Measurements from ENCODE around the gene VPS11. TPM values are rescaled to one million over a fixed set of nuclear protein-coding genes. Genes with fewer than 3 reads are reported as not detected.
A peak's percentile ranks its signal among the peaks of the same experiment; 100 is the strongest.

Gene VPS11
- total RNA-seq, 1 donor from 2014 or later, result 21.4 TPM

GRCh38 chr11:119062779-119063178 is 4.8 kb upstream of the VPS11 start:
- Histone ChIP-seq H3K36me3 (ENCODE audit: control insufficient read depth in 3 of 3, insufficient read depth in 3 of 3, low read length in 3 of 3) (peaks cover 0 to 4% (median 0%) of the 10 kb centered on the region in 3 donors), H3K27me3 (ENCODE audit: control insufficient read depth in 3 of 3, insufficient read depth in 3 of 3, low read length in 3 of 3) (no peaks in the 10 kb centered on the region), H3K4me1 (ENCODE audit: control insufficient read depth in 3 of 3, insufficient read depth in 3 of 3, low read length in 3 of 3) (peaks cover 8 to 27% (median 15%) of the 10 kb centered on the region in 3 donors), H3K9me3 (ENCODE audit: control insufficient read depth in 3 of 3, low read length in 3 of 3) (no peaks in the 10 kb centered on the region), H3K27ac (ENCODE audit: low read depth, low read length) (no peak overlapping the region), H3K9ac (ENCODE audit: low read depth in 1 of 3, low read length in 3 of 3) (no peak overlapping the region), H3K4me3 (ENCODE audit: low read length in 3 of 3) (no peak overlapping the region)

- no peak overlapping the region for H3K9ac ChIP-seq (ENCODE audit: low read depth in 1 of 3, low read length in 3 of 3)
These were observed 2.2 kb upstream of the VPS11 start for GRCh38 chr11:119065369-119065768.

DNA sequence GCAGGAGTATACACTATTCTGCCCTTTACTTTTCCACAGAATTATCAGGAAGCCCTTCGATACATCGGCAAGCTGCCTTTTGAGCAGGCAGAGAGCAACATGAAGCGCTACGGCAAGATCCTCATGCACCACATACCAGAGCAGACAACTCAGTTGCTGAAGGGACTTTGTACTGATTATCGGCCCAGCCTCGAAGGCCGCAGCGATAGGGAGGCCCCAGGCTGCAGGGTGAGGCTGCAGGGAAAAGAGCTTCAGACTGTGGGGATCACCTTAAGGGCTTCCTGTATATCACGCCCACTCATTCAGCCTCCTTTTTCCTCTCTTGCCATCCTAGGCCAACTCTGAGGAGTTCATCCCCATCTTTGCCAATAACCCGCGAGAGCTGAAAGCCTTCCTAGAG is 10.2 kb downstream of the VPS11 start:
- no peak overlapping the region for H3K9ac ChIP-seq (ENCODE audit: low read depth in 1 of 3, low read length in 3 of 3)
- H3K27ac ChIP-seq (ENCODE audit: low read depth, low read length), result no peak overlapping the region
- H3K36me3 ChIP-seq (ENCODE audit: control insufficient read depth in 3 of 3, insufficient read depth in 3 of 3, low read length in 3 of 3), result peaks cover 68 to 81% (median 77%) of the 10 kb centered on the region in 3 donors
- H3K4me1 ChIP-seq (ENCODE audit: control insufficient read depth in 3 of 3, insufficient read depth in 3 of 3, low read length in 3 of 3), result no peaks in the 10 kb centered on the region
- no peaks in the 10 kb centered on the region for H3K27me3 ChIP-seq (ENCODE audit: control insufficient read depth in 3 of 3, insufficient read depth in 3 of 3, low read length in 3 of 3)
- H3K4me3 ChIP-seq (ENCODE audit: low read length in 3 of 3), result no peak overlapping the region
- H3K9me3 ChIP-seq (ENCODE audit: control insufficient read depth in 3 of 3, low read length in 3 of 3), result no peaks in the 10 kb centered on the region

More at GRCh38 chr11:119065369-119065768, 2.2 kb upstream of the VPS11 start:
- Histone ChIP-seq H3K9me3 (ENCODE audit: control insufficient read depth in 3 of 3, low read length in 3 of 3) (no peaks in the 10 kb centered on the region), H3K27me3 (ENCODE audit: control insufficient read depth in 3 of 3, insufficient read depth in 3 of 3, low read length in 3 of 3) (no peaks in the 10 kb centered on the region), H3K4me1 (ENCODE audit: control insufficient read depth in 3 of 3, insufficient read depth in 3 of 3, low read length in 3 of 3) (peaks cover 12 to 28% (median 18%) of the 10 kb centered on the region in 3 donors), H3K36me3 (ENCODE audit: control insufficient read depth in 3 of 3, insufficient read depth in 3 of 3, low read length in 3 of 3) (peaks cover 6 to 14% (median 6%) of the 10 kb centered on the region in 3 donors), H3K4me3 (ENCODE audit: low read length in 3 of 3) (no peak overlapping the region), H3K27ac (ENCODE audit: low read depth, low read length) (no peak overlapping the region)

- H3K27ac ChIP-seq (ENCODE audit: low read depth, low read length), result no peak overlapping the region
- no peaks in the 10 kb centered on the region for H3K9me3 ChIP-seq (ENCODE audit: control insufficient read depth in 3 of 3, low read length in 3 of 3)
- H3K36me3 ChIP-seq (ENCODE audit: control insufficient read depth in 3 of 3, insufficient read depth in 3 of 3, low read length in 3 of 3), result peaks cover 58 to 71% (median 66%) of the 10 kb centered on the region in 3 donors
- H3K4me1 ChIP-seq (ENCODE audit: control insufficient read depth in 3 of 3, insufficient read depth in 3 of 3, low read length in 3 of 3), result no peaks in the 10 kb centered on the region
- H3K9ac ChIP-seq (ENCODE audit: low read depth in 1 of 3, low read length in 3 of 3), result no peak overlapping the region
- H3K4me3 ChIP-seq (ENCODE audit: low read length in 3 of 3), result no peak overlapping the region
- H3K27me3 ChIP-seq (ENCODE audit: control insufficient read depth in 3 of 3, insufficient read depth in 3 of 3, low read length in 3 of 3), result no peaks in the 10 kb centered on the region
These were observed 11.2 kb downstream of the VPS11 start for GRCh38 chr11:119078675-119079420.

GRCh38 chr11:119081682-119082260 is 14.2 kb downstream of the VPS11 start:
- Histone ChIP-seq H3K36me3 (ENCODE audit: control insufficient read depth in 3 of 3, insufficient read depth in 3 of 3, low read length in 3 of 3) (peaks cover 48 to 59% (median 54%) of the 10 kb centered on the region in 3 donors), H3K9me3 (ENCODE audit: control insufficient read depth in 3 of 3, low read length in 3 of 3) (no peaks in the 10 kb centered on the region), H3K9ac (ENCODE audit: low read depth in 1 of 3, low read length in 3 of 3) (no peak overlapping the region), H3K4me1 (ENCODE audit: control insufficient read depth in 3 of 3, insufficient read depth in 3 of 3, low read length in 3 of 3) (peaks cover 13 to 19% (median 16%) of the 10 kb centered on the region in 3 donors), H3K4me3 (ENCODE audit: low read length in 3 of 3) (no peak overlapping the region), H3K27me3 (ENCODE audit: control insufficient read depth in 3 of 3, insufficient read depth in 3 of 3, low read length in 3 of 3) (no peaks in the 10 kb centered on the region), H3K27ac (ENCODE audit: low read depth, low read length) (no peak overlapping the region)

DNA sequence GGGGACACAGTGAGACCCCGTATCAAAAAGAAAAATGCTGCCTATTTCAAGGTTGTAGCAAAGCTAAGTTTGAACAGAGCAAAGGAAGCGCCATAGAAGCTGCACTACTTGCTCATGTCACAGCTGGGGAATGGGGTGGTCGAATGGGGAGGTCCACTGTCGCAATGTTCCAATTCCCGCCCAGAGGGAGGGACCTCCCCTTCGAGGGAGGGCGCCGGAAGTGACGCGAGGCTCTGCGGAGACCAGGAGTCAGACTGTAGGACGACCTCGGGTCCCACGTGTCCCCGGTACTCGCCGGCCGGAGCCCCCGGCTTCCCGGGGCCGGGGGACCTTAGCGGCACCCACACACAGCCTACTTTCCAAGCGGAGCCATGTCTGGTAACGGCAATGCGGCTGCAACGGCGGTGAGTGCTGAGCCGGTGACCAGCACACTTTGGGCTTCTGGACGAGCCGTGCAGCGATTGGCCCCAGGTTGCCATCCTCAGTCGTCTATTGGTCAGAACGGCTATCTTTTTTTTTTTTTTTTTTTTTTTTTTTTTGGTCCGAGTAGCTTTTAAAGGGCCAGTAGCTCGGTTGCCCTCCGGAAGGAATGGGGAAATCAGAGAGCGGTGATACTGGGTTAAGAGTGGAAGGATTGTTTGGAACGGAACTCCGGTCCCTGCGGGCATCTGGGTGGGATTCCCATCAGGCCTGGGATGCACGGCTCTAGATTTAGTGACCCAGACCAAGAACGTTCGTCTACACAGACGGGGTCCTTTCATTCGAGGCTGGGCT is 17.2 kb downstream of the VPS11 start, which contains the start of gene HMBS:
Gene HMBS (plus strand): TSS at position 219 of the 774 bp plus-strand sequence. CDS start 153 bp downstream, at position 372.
- H3K4me1 ChIP-seq (ENCODE audit: control insufficient read depth in 3 of 3, insufficient read depth in 3 of 3, low read length in 3 of 3), result peaks cover 13 to 29% (median 16%) of the 10 kb centered on the region in 3 donors
- peaks cover 18 to 32% (median 30%) of the 10 kb centered on the region in 3 donors for H3K36me3 ChIP-seq (ENCODE audit: control insufficient read depth in 3 of 3, insufficient read depth in 3 of 3, low read length in 3 of 3)
- H3K9ac ChIP-seq (ENCODE audit: low read depth in 1 of 3, low read length in 3 of 3), result peak within 1 kb of the TSS; percentile 84 to 95 (median 91)
- peak within 1 kb of the TSS; percentile 96 to 98 (median 96) for H3K4me3 ChIP-seq (ENCODE audit: low read length in 3 of 3)
- H3K27ac ChIP-seq (ENCODE audit: low read depth, low read length), result peak within 1 kb of the TSS; percentile 85
- no peaks in the 10 kb centered on the region for H3K9me3 ChIP-seq (ENCODE audit: control insufficient read depth in 3 of 3, low read length in 3 of 3)
- H3K27me3 ChIP-seq (ENCODE audit: control insufficient read depth in 3 of 3, insufficient read depth in 3 of 3, low read length in 3 of 3), result no peaks in the 10 kb centered on the region

GRCh38 chr11:119085437-119085847 is 17.8 kb downstream of the VPS11 start:
- H3K4me3 ChIP-seq (ENCODE audit: low read length in 3 of 3), result peak overlapping the region; percentile 96 to 98 (median 96)

GRCh38 chr11:119087123-119087522 is 19.5 kb downstream of the VPS11 start:
- Histone ChIP-seq H3K36me3 (ENCODE audit: control insufficient read depth in 3 of 3, insufficient read depth in 3 of 3, low read length in 3 of 3) (peaks cover 15 to 28% (median 21%) of the 10 kb centered on the region in 3 donors), H3K9me3 (ENCODE audit: control insufficient read depth in 3 of 3, low read length in 3 of 3) (no peaks in the 10 kb centered on the region), H3K4me3 (ENCODE audit: low read length in 3 of 3) (no peak overlapping the region), H3K9ac (ENCODE audit: low read depth in 1 of 3, low read length in 3 of 3) (no peak overlapping the region), H3K27me3 (ENCODE audit: control insufficient read depth in 3 of 3, insufficient read depth in 3 of 3, low read length in 3 of 3) (no peaks in the 10 kb centered on the region), H3K4me1 (ENCODE audit: control insufficient read depth in 3 of 3, insufficient read depth in 3 of 3, low read length in 3 of 3) (peaks cover 13 to 29% (median 16%) of the 10 kb centered on the region in 3 donors), H3K27ac (ENCODE audit: low read depth, low read length) (no peak overlapping the region)

More at GRCh38 chr11:119085437-119085847, 17.8 kb downstream of the VPS11 start:
- Histone ChIP-seq H3K4me1 (ENCODE audit: control insufficient read depth in 3 of 3, insufficient read depth in 3 of 3, low read length in 3 of 3) (peaks cover 13 to 29% (median 16%) of the 10 kb centered on the region in 3 donors), H3K9ac (ENCODE audit: low read depth in 1 of 3, low read length in 3 of 3) (peak overlapping the region; percentile 84 to 95 (median 91)), H3K27me3 (ENCODE audit: control insufficient read depth in 3 of 3, insufficient read depth in 3 of 3, low read length in 3 of 3) (no peaks in the 10 kb centered on the region), H3K27ac (ENCODE audit: low read depth, low read length) (peak overlapping the region; percentile 85), H3K9me3 (ENCODE audit: control insufficient read depth in 3 of 3, low read length in 3 of 3) (no peaks in the 10 kb centered on the region), H3K36me3 (ENCODE audit: control insufficient read depth in 3 of 3, insufficient read depth in 3 of 3, low read length in 3 of 3) (peaks cover 21 to 33% (median 33%) of the 10 kb centered on the region in 3 donors)

GRCh38 chr11:119087747-119088241 is 20.2 kb downstream of the VPS11 start:
- no peaks in the 10 kb centered on the region for H3K9me3 ChIP-seq (ENCODE audit: control insufficient read depth in 3 of 3, low read length in 3 of 3)
- H3K36me3 ChIP-seq (ENCODE audit: control insufficient read depth in 3 of 3, insufficient read depth in 3 of 3, low read length in 3 of 3), result peaks cover 18 to 27% (median 23%) of the 10 kb centered on the region in 3 donors
- no peak overlapping the region for H3K27ac ChIP-seq (ENCODE audit: low read depth, low read length)
- peaks cover 18 to 34% (median 20%) of the 10 kb centered on the region in 3 donors for H3K4me1 ChIP-seq (ENCODE audit: control insufficient read depth in 3 of 3, insufficient read depth in 3 of 3, low read length in 3 of 3)
- peak overlapping the region in 1 of 3 donors; percentile 19 for H3K9ac ChIP-seq (ENCODE audit: low read depth in 1 of 3, low read length in 3 of 3)
- H3K27me3 ChIP-seq (ENCODE audit: control insufficient read depth in 3 of 3, insufficient read depth in 3 of 3, low read length in 3 of 3), result no peaks in the 10 kb centered on the region
- no peak overlapping the region for H3K4me3 ChIP-seq (ENCODE audit: low read length in 3 of 3)

Measured in skeletal muscle tissue (tissue), 4 donors.